Fibroblast of lung (primary cell): Measurements from ENCODE around the gene HACL1.

Source experiments
- EZH2 ChIP-seq: IDR thresholded peaks from 2 replicates; pipeline ENCODE4 v1.5.1; 2012; ENCODE audit warnings: low read length, control low read depth, mild to moderate bottlenecking; ENCODE audit errors: missing control alignments
- TF ChIP-seq, protein P1 (sequence below), 2 donors: IDR thresholded peaks in 1 of 2; conservative IDR thresholded peaks in 1 of 2; 1 replicate in 1 of 2; 2 replicates in 1 of 2; pipeline ENCODE4 v1.5.1; 2011 to 2012; ENCODE audit warnings: low read length in 2 of 2, control low read depth in 1 of 2, inconsistent platforms in 1 of 2, low read depth in 1 of 2, mild to moderate bottlenecking in 1 of 2

DNA sequence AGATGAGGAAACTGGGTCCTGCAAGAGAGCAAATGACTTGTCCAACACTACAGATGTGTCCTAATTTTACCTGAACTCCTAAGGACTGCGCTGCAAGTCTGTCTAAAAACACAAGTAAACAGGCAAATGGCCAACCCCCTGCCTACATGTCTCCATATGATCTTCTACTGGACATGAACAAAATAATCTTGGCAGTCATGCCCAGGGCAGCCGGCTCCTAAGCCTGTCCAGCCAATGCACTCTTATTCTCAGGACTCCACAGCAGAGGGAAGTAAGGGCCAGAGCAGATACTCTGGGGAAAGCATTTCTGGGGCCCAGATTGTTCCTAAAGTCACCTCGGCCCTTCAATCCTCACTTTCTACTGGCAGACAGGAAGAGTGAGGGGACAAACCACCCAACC is 90.2 kb downstream of the HACL1 start:
- TF ChIP-seq, protein P1, sequence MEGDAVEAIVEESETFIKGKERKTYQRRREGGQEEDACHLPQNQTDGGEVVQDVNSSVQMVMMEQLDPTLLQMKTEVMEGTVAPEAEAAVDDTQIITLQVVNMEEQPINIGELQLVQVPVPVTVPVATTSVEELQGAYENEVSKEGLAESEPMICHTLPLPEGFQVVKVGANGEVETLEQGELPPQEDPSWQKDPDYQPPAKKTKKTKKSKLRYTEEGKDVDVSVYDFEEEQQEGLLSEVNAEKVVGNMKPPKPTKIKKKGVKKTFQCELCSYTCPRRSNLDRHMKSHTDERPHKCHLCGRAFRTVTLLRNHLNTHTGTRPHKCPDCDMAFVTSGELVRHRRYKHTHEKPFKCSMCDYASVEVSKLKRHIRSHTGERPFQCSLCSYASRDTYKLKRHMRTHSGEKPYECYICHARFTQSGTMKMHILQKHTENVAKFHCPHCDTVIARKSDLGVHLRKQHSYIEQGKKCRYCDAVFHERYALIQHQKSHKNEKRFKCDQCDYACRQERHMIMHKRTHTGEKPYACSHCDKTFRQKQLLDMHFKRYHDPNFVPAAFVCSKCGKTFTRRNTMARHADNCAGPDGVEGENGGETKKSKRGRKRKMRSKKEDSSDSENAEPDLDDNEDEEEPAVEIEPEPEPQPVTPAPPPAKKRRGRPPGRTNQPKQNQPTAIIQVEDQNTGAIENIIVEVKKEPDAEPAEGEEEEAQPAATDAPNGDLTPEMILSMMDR (conservative IDR thresholded peaks at IDR 0.05 in 1 of 2, IDR thresholded peaks at IDR 0.05 in 1 of 2; ENCODE audit: low read depth in 1 of 2, low read length in 2 of 2): no peak
- TF ChIP-seq EZH2: no peak
